Activated CD4-positive, alpha-beta T cell treated with anti-CD3 and anti-CD28 coated beads, Interleukin-2, amount 10 ng/mL, durations not matched to agents 7 days and 5 days (primary cell): ENCODE results near the gene CAND2. TPM values are rescaled to one million over a fixed set of nuclear protein-coding genes. Genes with fewer than 3 reads are reported as not detected.

Experiments
- CTCF ChIA-PET: fragments of 350-600 bp; sonication (Branson Sonifier 250); formaldehyde crosslinking; loops from one replicate; lab custom pipeline; 2021; ENCODE audit warnings: antibody characterized with exemption; lab: Charles Lee
- POLR2A ChIA-PET: fragments of 350-600 bp; sonication (Branson Sonifier 250); formaldehyde crosslinking; loops from one replicate; lab custom pipeline; 2021; ENCODE audit warnings: antibody characterized with exemption; lab: Charles Lee
- DNase-seq: peaks from one replicate; pipeline ENCODE4 v3.0.0-alpha.2; 2020
- H3K27ac Mint-ChIP-seq: one replicate; pipeline ENCODE4 v1.8.0; 2021; ENCODE audit warnings: mild to moderate bottlenecking, moderate library complexity, mixed read lengths
- H3K27me3 Mint-ChIP-seq: one replicate; pipeline ENCODE4 v1.8.0; 2021; ENCODE audit warnings: mixed read lengths
- H3K36me3 Mint-ChIP-seq: one replicate; pipeline ENCODE4 v1.8.0; 2021; ENCODE audit warnings: low read depth, mixed read lengths
- H3K4me1 Mint-ChIP-seq: one replicate; pipeline ENCODE4 v1.8.0; 2021; ENCODE audit warnings: mixed read lengths
- H3K4me3 Mint-ChIP-seq: one replicate; pipeline ENCODE4 v1.8.0; 2021; ENCODE audit warnings: mild to moderate bottlenecking, moderate library complexity, mixed read lengths
- H3K9me3 Mint-ChIP-seq: one replicate; pipeline ENCODE4 v1.8.0; 2021; ENCODE audit warnings: mixed read lengths
- total RNA-seq, 2 experiments: library from RNA; stranded (reverse); gene quantifications; one replicate each; pipeline ENCODE4 v1.2.3, GENCODE V29; 2021

CAND2 gene
- total RNA-seq, 2 experiments from 2014 or later: 0.84 to 0.98 TPM

DNA sequence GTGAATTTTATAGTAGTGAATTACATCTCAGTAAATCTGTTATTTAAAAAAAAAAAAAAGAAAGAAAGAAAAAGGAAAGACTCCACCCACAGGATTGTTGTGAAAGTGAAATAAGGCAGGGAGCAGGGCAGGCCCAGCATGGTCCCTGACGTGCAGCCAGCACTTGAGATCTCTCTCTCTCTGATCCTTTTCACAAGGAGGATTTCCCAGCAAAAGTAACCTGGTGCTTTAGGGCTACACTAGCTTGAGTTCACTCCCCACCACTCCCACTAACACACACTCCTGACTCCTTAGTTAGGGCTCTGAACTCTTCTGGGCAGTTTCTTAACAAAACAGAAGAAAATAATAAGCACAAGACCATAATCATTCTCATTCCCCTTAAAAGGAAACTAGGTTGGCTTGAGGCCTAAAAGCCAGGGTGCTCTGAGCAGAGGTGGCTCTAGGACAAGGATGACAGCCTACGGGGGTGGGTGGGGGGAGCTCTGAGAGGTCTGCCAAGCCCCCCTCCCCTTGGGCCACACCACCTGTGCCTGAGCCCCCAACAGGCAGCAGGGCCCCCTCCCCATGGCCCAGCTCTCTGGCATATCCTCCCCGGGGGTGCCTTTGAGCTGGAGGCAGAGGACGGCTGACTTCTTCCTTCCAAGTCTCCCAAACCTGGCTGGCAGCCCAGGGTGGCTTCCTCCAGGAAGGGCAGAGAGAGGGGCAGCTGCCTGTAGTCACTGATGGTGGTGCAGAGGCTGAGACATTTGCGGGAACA lies 38.3 kb upstream of the CAND2 start:
- DNase-seq: no peak
- Mint-ChIP-seq H3K9me3 (no peaks in the 10 kb centered on the region), H3K36me3 (no peaks in the 10 kb centered on the region), H3K27me3 (peaks cover 3% of the 10 kb centered on the region), H3K4me1 (peaks cover 7% of the 10 kb centered on the region), H3K4me3 (no peak overlapping the region), H3K27ac (no peak overlapping the region)
- POLR2A ChIA-PET: no interaction called here
- CTCF ChIA-PET: interaction anchor here (0.7 to 1.1 kb wide), 2 partner anchors 51 to 1890 kb away, joined by 3 to 6 read pairs; no protein-coding TSS in a partner anchor

DNA sequence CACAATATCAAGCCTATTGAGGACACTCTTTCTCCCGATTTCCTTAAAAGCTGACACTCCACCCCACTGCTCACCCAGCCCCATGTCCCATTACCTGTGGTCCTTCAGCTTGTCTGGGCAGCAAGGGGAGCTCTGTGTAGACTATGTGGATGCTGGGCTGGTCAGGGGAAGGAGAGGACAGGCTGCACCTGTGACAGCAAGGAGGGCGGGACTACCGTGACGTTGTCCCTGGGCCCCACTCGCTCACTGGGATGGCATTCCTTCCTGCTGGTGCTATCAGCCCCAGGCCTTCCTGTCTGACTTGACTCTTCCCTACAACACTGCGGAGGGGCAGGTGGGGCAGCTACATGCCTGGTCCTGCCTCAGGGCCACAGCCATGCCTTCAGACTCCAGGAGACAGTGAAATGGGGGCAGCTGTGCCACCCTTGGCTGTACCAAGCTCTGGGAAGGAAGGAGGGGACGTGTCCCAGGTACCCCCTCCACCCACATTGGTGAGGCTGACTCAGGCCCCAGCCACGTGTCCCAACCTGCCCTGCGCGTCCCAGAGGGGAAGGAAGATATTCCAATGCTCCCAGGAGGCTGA lies 37.3 kb upstream of the CAND2 start, which contains the start of gene TMEM40:
TSS of gene TMEM40 (minus strand) at position 163 of the 583 bp plus-strand sequence. CDS start 9,427 bp downstream, outside the sequence.
- DNase-seq: no peak
- Mint-ChIP-seq H3K4me3 (no peak within 1 kb of the TSS), H3K9me3 (no peaks in the 10 kb centered on the region), H3K4me1 (peaks cover 7% of the 10 kb centered on the region), H3K27ac (no peak within 1 kb of the TSS), H3K27me3 (peaks cover 3% of the 10 kb centered on the region), H3K36me3 (no peaks in the 10 kb centered on the region)
- POLR2A ChIA-PET: no interaction called here
- CTCF ChIA-PET: interaction anchor here (1.1 kb wide), 1 partner anchor 52 kb away, joined by 3 read pairs; no protein-coding TSS in a partner anchor

DNA sequence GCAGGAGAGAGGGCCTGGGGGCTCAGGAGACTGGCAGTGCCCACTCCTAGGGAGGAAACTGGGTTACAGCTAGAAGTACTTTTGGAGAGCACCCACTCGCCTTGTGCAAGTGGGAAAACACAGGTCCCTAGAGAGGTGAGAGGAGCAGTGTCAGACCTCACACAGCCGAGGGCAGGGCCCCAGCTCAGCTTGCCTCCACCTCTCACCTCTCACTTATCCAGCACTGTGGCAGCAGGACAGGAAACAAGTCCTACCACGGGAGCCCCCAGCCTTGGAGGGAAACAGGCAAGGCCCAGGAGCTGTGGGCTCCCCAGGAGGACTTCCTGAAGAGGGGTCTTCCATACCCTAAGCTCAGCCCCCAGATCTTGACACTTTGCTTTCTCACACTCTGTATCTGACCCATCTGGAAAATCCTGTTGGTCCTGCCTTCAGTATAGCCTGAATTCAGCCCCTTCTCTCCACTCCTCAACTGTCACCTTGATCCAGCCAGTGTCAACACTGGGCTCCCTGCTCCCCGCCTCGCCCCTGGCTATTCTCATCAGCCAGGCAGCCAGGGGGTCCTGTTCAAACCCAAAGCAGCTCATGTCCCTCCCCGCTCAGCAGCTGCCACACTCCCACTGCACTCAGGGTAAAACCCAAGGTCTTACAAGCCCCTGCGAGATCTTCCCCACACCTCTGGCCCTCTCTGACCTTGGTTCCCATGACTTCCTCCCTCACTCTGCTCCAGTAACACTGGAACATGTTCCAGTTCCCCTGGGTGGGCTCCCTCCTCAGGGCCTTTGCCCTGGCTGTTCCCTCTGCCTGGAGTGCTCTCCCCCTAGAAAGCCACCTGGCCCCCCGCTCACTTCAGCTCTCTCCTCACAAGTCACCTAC lies 36.6 kb upstream of the CAND2 start:
- Mint-ChIP-seq H3K27me3 (peaks cover 3% of the 10 kb centered on the region), H3K36me3 (no peaks in the 10 kb centered on the region), H3K4me3 (no peak overlapping the region), H3K9me3 (no peaks in the 10 kb centered on the region), H3K4me1 (peaks cover 7% of the 10 kb centered on the region), H3K27ac (no peak overlapping the region)
- no peak for DNase-seq
- ChIA-PET CTCF (interaction anchor here (0.6 to 1.1 kb wide), 2 partner anchors 53 to 259 kb away, joined by 3 read pairs; no protein-coding TSS in a partner anchor), POLR2A (no interaction called here)

DNA sequence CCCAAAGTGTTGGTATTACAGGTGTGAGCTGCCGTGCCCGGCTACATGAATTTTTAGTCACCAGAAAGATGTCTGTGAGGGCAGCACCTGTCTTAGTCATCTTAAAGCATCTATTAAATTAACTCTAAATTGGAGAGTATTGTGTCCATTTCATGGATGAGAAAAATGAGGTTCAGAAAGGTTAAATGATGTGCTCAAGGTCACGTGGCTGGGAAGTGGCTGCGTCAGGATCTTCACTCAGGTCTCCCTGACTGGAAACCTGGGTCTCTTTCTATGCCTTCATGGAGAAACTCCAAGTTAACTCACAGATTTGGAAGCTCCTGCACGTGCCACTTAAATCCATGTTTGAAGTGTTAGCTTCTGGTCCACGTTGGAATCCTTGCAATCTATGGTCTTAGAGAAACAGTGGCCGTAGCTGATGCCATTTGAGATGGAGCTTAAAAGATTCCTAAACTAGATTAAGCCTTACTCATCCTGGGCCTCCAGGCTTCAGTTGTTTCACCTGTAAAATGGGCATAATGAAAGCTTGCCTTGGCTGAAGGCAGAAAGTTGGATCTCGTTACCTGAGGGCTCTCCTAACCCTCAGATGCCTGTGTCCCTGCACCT lies 32.2 kb upstream of the CAND2 start:
- POLR2A ChIA-PET: no interaction called here
- Mint-ChIP-seq H3K4me1 (no peaks in the 10 kb centered on the region), H3K4me3 (no peak overlapping the region), H3K36me3 (no peaks in the 10 kb centered on the region), H3K27ac (no peak overlapping the region), H3K27me3 (no peaks in the 10 kb centered on the region), H3K9me3 (no peaks in the 10 kb centered on the region)
- no peak for DNase-seq
- CTCF ChIA-PET: interaction anchor here (0.6 to 1.6 kb wide), 4 partner anchors 12 to 628 kb away, joined by 3 to 5 read pairs (median 4); partner anchors contain the start of gene RPL32

DNA sequence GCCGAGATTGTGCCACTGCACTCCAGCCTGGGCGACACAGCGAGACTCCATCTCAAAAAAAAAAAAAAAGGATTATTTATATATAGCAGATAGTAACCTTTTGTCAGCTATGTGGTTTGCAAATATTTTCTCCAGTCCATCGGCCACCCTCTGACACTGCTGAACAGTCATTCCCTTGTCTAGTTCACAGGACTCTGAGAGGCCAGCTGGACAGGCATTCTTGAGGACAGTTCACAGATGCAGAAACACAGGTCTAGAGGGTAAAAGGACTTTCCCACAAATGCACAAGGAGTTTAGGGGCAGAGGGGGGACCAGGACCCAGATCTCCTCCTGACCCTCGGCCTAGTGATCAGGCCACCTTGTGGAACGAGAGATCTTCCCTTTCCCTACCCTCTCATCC lies 29.9 kb upstream of the CAND2 start:
- ChIA-PET CTCF (interaction anchor here (1.4 kb wide), 1 partner anchor 13 kb away, joined by 5 read pairs; no protein-coding TSS in a partner anchor), POLR2A (no interaction called here)
- Mint-ChIP-seq H3K4me3 (no peak overlapping the region), H3K27me3 (no peaks in the 10 kb centered on the region), H3K36me3 (no peaks in the 10 kb centered on the region), H3K4me1 (no peaks in the 10 kb centered on the region), H3K9me3 (no peaks in the 10 kb centered on the region), H3K27ac (no peak overlapping the region)
- DNase-seq: no peak

DNA sequence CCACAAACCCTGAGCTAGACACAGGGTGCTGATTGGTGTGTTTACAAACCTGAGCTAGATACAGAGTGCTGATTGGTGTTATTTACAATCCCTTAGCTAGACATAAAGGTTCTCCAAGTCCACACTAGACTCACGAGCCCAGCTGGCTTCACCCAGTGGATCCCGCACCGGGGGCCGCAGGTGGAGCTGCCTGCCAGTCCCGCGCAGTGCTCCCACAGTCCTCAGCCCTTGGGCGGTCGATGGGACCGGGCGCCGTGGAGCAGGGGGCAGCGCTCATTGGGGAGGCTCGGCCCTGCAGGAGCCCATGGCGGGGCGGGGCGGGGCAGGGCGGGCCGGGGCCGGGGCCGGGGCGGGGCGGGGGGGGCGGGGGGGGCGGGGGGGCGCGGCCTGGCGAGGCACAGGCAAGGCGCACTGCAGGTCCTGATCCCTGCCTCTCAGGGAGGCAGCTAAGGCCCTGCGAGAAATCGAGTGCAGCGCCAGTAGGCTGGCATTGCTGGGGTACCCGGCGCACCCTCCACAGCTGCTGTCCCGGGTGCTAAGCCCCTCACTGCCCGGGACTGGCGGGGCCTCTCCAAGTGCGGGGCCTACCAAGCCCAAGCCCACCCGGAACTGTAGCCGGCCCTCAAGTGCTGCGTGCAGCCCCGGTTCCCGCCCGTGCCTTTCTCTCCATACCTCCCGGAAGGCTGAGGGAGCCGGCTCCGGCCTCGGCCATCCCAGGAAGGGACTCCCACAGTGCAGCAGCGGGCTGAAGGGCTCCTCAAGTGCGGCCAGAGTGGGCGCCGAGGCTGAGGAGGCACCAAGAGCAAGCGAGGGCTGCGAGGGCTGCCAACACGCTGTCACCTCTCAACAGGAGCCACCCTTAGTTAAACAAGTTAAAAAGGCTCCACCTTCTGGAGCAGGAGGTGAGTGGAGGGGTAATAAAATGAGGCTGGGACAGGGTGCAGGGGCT lies 27.6 kb upstream of the CAND2 start:
- POLR2A ChIA-PET: no interaction called here
- Mint-ChIP-seq H3K4me1 (peaks cover 8% of the 10 kb centered on the region), H3K27ac (no peak overlapping the region), H3K36me3 (no peaks in the 10 kb centered on the region), H3K9me3 (no peaks in the 10 kb centered on the region), H3K27me3 (no peaks in the 10 kb centered on the region), H3K4me3 (no peak overlapping the region)
- no peak for DNase-seq
- CTCF ChIA-PET: interaction anchor here (0.6 to 1.7 kb wide), 2 partner anchors 12 to 51 kb away, joined by 3 to 4 read pairs; no protein-coding TSS in a partner anchor

DNA sequence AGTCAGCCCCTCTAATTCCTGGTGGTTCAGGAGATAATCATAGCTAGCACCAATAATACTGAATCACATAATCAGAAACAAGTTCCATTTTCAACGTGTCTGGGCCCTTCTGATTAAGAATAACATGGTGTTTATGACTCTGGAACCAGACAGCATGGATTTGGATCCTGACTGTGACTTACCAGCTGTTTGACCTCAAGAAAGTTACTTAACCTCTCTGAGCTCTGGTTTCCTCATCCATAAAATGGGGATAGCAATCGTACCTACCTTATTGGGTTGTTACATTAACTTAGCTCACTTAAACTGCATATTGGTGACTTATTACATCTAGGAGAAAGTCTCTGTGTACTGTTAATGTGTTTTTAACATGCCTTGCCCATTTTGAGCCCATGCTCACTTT lies 26.7 kb upstream of the CAND2 start:
- no peaks in the 10 kb centered on the region for H3K36me3 Mint-ChIP-seq
- peaks cover 8% of the 10 kb centered on the region for H3K4me1 Mint-ChIP-seq
- DNase-seq: no peak
- POLR2A ChIA-PET: no interaction called here
- CTCF ChIA-PET: interaction anchor here (0.6 to 1.7 kb wide), 3 partner anchors 10 to 52 kb away, joined by 3 to 4 read pairs (median 3); no protein-coding TSS in a partner anchor
- no peaks in the 10 kb centered on the region for H3K9me3 Mint-ChIP-seq
- no peak overlapping the region for H3K27ac Mint-ChIP-seq
- no peak overlapping the region for H3K4me3 Mint-ChIP-seq
- H3K27me3 Mint-ChIP-seq: peaks cover 2% of the 10 kb centered on the region

DNA sequence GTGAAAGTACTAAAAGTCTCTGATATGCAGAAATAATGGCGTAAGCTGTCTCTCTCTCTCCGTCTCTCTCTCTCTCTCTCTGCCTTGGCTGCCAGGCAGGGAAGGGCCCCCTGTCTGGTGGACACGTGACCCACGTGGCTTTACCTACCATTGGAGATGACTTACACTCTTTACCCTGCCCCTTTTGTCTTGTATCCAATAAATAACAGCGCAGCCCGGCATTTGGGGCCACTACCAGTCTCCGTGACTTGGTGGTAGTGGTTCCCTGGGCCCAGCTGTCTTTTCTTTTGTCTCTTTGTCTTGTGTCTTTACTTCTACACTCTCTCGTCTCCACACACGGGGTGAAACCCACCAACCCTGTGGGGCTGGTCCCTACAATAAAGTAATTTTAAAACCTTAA lies 25.2 kb upstream of the CAND2 start:
- Mint-ChIP-seq H3K4me3 (no peak overlapping the region), H3K27me3 (peaks cover 2% of the 10 kb centered on the region), H3K4me1 (peaks cover 8% of the 10 kb centered on the region), H3K36me3 (no peaks in the 10 kb centered on the region), H3K27ac (no peak overlapping the region), H3K9me3 (no peaks in the 10 kb centered on the region)
- no peak for DNase-seq
- ChIA-PET CTCF (no interaction called here), POLR2A (no interaction called here)

DNA sequence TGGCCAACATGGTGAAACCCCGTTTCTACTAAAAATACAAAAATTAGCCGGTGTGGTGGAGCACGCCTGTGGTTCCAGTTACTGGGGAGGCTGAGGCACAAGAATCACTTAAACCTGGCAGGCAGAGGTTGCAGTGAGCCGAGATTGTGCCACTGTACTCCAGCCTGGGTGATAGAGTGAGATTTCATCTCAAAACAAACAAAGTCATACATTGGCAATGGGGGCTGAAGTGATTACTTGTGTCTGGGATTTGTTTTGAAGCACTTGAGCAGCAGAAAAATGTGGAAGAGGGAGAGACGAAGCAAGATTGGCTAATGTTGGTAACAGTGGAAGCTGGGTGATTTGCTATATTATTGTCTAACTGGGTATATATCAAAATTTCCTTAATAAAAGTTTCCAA lies 24.0 kb upstream of the CAND2 start:
- no peak for DNase-seq
- POLR2A ChIA-PET: no interaction called here
- CTCF ChIA-PET: no interaction called here
- H3K4me1 Mint-ChIP-seq: peaks cover 8% of the 10 kb centered on the region
- no peaks in the 10 kb centered on the region for H3K9me3 Mint-ChIP-seq
- H3K4me3 Mint-ChIP-seq: no peak overlapping the region
- H3K36me3 Mint-ChIP-seq: no peaks in the 10 kb centered on the region
- H3K27ac Mint-ChIP-seq: no peak overlapping the region
- peaks cover 2% of the 10 kb centered on the region for H3K27me3 Mint-ChIP-seq

DNA sequence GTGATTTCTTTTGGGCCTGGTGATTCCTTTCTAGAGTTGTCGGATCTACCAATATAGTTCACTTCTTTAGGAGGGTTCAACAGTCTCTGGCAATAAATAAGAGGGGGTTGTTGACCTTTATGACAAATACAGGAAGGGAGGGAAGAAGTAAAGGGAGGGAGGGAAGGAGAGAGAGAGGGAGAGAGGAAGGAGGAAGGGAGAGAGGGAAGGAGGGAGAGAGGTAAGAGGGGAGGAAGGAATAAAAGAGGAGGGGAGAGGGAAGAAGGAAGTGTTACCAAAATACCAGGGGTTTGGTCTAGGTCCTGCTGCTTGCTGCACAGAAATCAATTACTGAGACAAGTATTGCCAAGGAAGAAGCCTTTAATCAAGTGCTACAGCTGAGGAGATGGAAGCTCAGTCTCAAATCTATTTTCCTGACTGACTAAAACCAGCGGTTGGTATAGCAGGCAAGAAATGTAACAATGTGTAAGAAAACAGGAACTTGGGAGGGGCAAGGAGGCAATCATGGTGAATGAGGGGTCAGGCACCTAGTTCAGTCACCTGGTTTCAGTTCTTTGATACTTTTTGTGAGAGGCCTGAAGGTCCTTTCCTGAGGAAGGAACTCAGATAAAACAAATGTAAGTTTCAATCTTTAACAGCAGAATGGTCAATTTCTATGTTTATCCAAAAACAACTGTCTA lies 23.3 kb upstream of the CAND2 start:
- ChIA-PET POLR2A (no interaction called here), CTCF (no interaction called here)
- no peak overlapping the region for H3K27ac Mint-ChIP-seq

DNA sequence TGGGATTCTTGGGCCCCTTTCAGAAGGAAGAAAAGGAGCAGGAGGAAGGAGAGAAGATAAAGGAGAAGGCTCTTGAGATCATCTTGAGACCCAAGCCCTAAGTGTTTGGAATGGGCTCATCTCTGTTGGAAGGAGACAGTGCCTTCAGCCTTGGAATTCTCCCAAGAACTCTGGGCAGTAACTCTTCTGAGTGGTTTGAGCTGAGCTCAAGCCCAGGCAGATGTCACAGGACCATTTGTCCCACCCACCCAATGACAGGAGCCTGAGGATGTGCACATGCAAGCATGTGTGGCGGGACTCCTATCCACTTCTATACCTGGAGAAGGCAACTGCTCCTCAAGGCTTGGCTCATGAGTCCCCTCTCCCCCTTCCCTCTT lies 22.8 kb upstream of the CAND2 start:
- Mint-ChIP-seq H3K36me3 (no peaks in the 10 kb centered on the region), H3K4me3 (no peak overlapping the region), H3K9me3 (no peaks in the 10 kb centered on the region), H3K27me3 (peaks cover 2% of the 10 kb centered on the region), H3K4me1 (peaks cover 8% of the 10 kb centered on the region), H3K27ac (no peak overlapping the region)
- POLR2A ChIA-PET: no interaction called here
- DNase-seq: no peak
- CTCF ChIA-PET: interaction anchor here (1.5 kb wide), 1 partner anchor 20 kb away, joined by 4 read pairs; no protein-coding TSS in a partner anchor

More for the DNA sequence above, 23.3 kb upstream of the CAND2 start:
- no peak for DNase-seq
- Mint-ChIP-seq H3K4me1 (peaks cover 8% of the 10 kb centered on the region), H3K27me3 (peaks cover 2% of the 10 kb centered on the region), H3K4me3 (no peak overlapping the region), H3K36me3 (no peaks in the 10 kb centered on the region), H3K9me3 (no peaks in the 10 kb centered on the region)
